Measurements from ENCODE around the gene IL23R. TPM values are rescaled to one million over a fixed set of nuclear protein-coding genes. Genes with fewer than 3 reads are reported as not detected.

The IL23R gene
- total and polyA plus RNA-seq, 2 of the 8 experiments (the other 6 are each of a cell fraction or from before 2014, with no cell fraction given): not detected

GRCh38 chr1:67159233-67159632, 7.0 kb upstream of the IL23R start:
- Histone ChIP-seq H4K20me1 (replicated peaks in 1 of 2; ENCODE audit: control insufficient read depth in 1 of 2, insufficient read depth in 2 of 2, low read length in 2 of 2) (no peaks in the 10 kb centered on the region), H2AFZ (ENCODE audit: low read length) (no peak overlapping the region), H3K56ac (replicated peaks; ENCODE audit: insufficient read length, low read depth, low read length) (no peak overlapping the region), H3K27ac (ENCODE audit: low read depth, low read length) (no peak overlapping the region), H3K36me3 (ENCODE audit: control insufficient read depth in 2 of 4, insufficient read depth in 4 of 4, low read length in 3 of 4) (no peaks in the 10 kb centered on the region), H3K4me2 (ENCODE audit: insufficient read depth in 1 of 2, low read depth in 2 of 2, low read length in 2 of 2) (no peak overlapping the region), H3K79me1 (ENCODE audit: low read depth, low read length) (no peaks in the 10 kb centered on the region), H3K4me1 (replicated peaks in 1 of 4; ENCODE audit: control insufficient read depth in 3 of 4, insufficient read depth in 4 of 4, low read length in 3 of 4) (no peaks in the 10 kb centered on the region), H3K23ac (ENCODE audit: insufficient read length) (no peak overlapping the region), H2BK12ac (ENCODE audit: low read depth, low read length) (no peak overlapping the region), H3K9me3 (ENCODE audit: insufficient read depth in 2 of 2, low read depth in 1 of 2, low read length in 1 of 2) (no peaks in the 10 kb centered on the region), H3K79me2 (ENCODE audit: control insufficient read depth in 1 of 2, insufficient read depth in 2 of 2, low read length in 2 of 2) (no peaks in the 10 kb centered on the region), H3K4ac (replicated peaks; ENCODE audit: insufficient read length, low read depth, low read length) (no peak overlapping the region), H3K9ac (replicated peaks in 1 of 4; ENCODE audit: extremely low read depth in 1 of 4, low read depth in 3 of 4, low read length in 3 of 4) (no peak overlapping the region), H3K4me3 (ENCODE audit: extremely low read depth in 1 of 4, insufficient read depth in 2 of 4, low read depth in 3 of 4, low read length in 4 of 4) (no peak overlapping the region), H2BK5ac (ENCODE audit: low read depth, low read length) (no peak overlapping the region), H4K5ac (ENCODE audit: insufficient read length, low read depth, low read length) (no peak overlapping the region), H2BK15ac (ENCODE audit: low read length) (no peak overlapping the region), H3K14ac (ENCODE audit: insufficient read length) (no peak overlapping the region), H3K23me2 (ENCODE audit: low read depth, low read length) (no peaks in the 10 kb centered on the region; the same call in 1 of the 2 replicates), H4K91ac (replicated peaks; ENCODE audit: insufficient read length, low read length) (no peak overlapping the region), H2AK5ac (ENCODE audit: low read depth, low read length) (no peak overlapping the region), H4K8ac (ENCODE audit: extremely low read depth, insufficient read depth, low read length) (no peak overlapping the region), H3K18ac (ENCODE audit: extremely low read depth, low read length) (no peak overlapping the region), H3K27me3 (replicated peaks in 1 of 4; ENCODE audit: control insufficient read depth in 3 of 4, extremely low read depth in 1 of 4, insufficient read depth in 3 of 4, low read length in 3 of 4) (no peaks in the 10 kb centered on the region), H2BK20ac (ENCODE audit: low read length) (no peak overlapping the region), H2BK120ac (replicated peaks; ENCODE audit: low read depth, low read length) (no peak overlapping the region)
- DNase-seq (ENCODE audit: low read depth in 1 of 2, low spot score in 2 of 2): no peak
- POLR2A ChIA-PET (ENCODE audit: partially characterized antibody): no interaction called here
- WGBS, 2 experiments (ENCODE audit: extremely low coverage in 1 of 2, insufficient coverage in 1 of 2, insufficient read length in 1 of 2, insufficient replicate concordance in 2 of 2, low coverage in 1 of 2, low lambda C conversion rate in 2 of 2, missing lambda C conversion rate in 1 of 2): 90% methylated on average over 2 of the region's 2 CpGs; no CpG with 5 or more reads in 1 of the 2 experiments
- CTCF ChIA-PET (ENCODE audit: partially characterized antibody): interaction anchor here (1.1 kb wide), 1 partner anchor 47 kb away, joined by 3 read pairs; no protein-coding TSS in a partner anchor
- no peak for FAIRE-seq
- TF ChIP-seq KDM5A (IDR thresholded peaks at IDR 0.05; ENCODE audit: low read length) (no peak), EGR1 (IDR thresholded peaks at IDR 0.05; ENCODE audit: borderline replicate concordance, low read depth, low read length) (no peak), SUZ12 (IDR thresholded peaks at IDR 0.05; ENCODE audit: low read length) (no peak)

Measured in H1 (cell line).